MG63 (cell line): ENCODE measurements around the gene HDAC4. TPM values are rescaled to one million over a fixed set of nuclear protein-coding genes. Genes with fewer than 3 reads are reported as not detected.

Experiments
- DNase-seq: peaks from one replicate; pipeline ENCODE4 v3.0.0-alpha.2; 2020
- H3K27me3 ChIP-seq: fragments of 250-450 bp; sonication (Bioruptor Pico); 2 replicates; pipeline ENCODE4 v1.5.1; 2020; ENCODE audit warnings: mild to moderate bottlenecking, moderate library complexity
- H3K36me3 ChIP-seq: fragments of 250-450 bp; sonication (Bioruptor Pico); 2 replicates; pipeline ENCODE4 v1.5.1; 2020; ENCODE audit warnings: mild to moderate bottlenecking, moderate library complexity
- H3K4me3 ChIP-seq: fragments of 250-450 bp; sonication (Bioruptor Pico); 2 replicates; pipeline ENCODE4 v1.5.1; 2020; ENCODE audit warnings: mild to moderate bottlenecking, moderate library complexity
- H3K9me3 ChIP-seq: fragments of 250-450 bp; sonication (Bioruptor Pico); 2 replicates; pipeline ENCODE4 v1.5.1; 2020; ENCODE audit warnings: mild to moderate bottlenecking, moderate library complexity
- total RNA-seq: library from RNA; depleted of rRNA; stranded (reverse); fragments of >200 nt; shearing (Covaris generic); gene quantifications from 2 replicates; pipeline ENCODE4 v1.2.3, GENCODE V29; 2014; ENCODE audit warnings: low replicate concordance

Gene HDAC4
- total RNA-seq, 1 experiment from 2014 or later: 27.3 TPM

GRCh38 chr2:239250216-239251081, 150.4 kb downstream of the HDAC4 start:
- no peaks in the 10 kb centered on the region for H3K27me3 ChIP-seq
- no peak overlapping the region for H3K4me3 ChIP-seq
- no peaks in the 10 kb centered on the region for H3K9me3 ChIP-seq
- no peak for DNase-seq
- no peaks in the 10 kb centered on the region for H3K36me3 ChIP-seq

- no peaks in the 10 kb centered on the region for H3K36me3 ChIP-seq
- no peak overlapping the region for H3K4me3 ChIP-seq
- peak; percentile 44 for DNase-seq
- no peaks in the 10 kb centered on the region for H3K9me3 ChIP-seq
- H3K27me3 ChIP-seq: no peaks in the 10 kb centered on the region
Measured at GRCh38 chr2:239249776-239250175, 151.0 kb downstream of the HDAC4 start.

GRCh38 chr2:239249048-239249447, 151.8 kb downstream of the HDAC4 start:
- Histone ChIP-seq H3K4me3 (no peak overlapping the region), H3K9me3 (no peaks in the 10 kb centered on the region), H3K27me3 (no peaks in the 10 kb centered on the region), H3K36me3 (no peaks in the 10 kb centered on the region)
- no peak for DNase-seq

- DNase-seq: no peak
Measured at GRCh38 chr2:239247401-239248245, 153.2 kb downstream of the HDAC4 start.

GRCh38 chr2:239246723-239247122, 154.1 kb downstream of the HDAC4 start:
- no peak for DNase-seq

More at GRCh38 chr2:239247401-239248245, 153.2 kb downstream of the HDAC4 start:
- Histone ChIP-seq H3K27me3 (no peaks in the 10 kb centered on the region), H3K9me3 (no peaks in the 10 kb centered on the region), H3K36me3 (no peaks in the 10 kb centered on the region), H3K4me3 (no peak overlapping the region)

GRCh38 chr2:239245872-239246721, 154.7 kb downstream of the HDAC4 start:
- H3K9me3 ChIP-seq: no peaks in the 10 kb centered on the region
- no peaks in the 10 kb centered on the region for H3K36me3 ChIP-seq
- no peak for DNase-seq
- H3K27me3 ChIP-seq: no peaks in the 10 kb centered on the region
- no peak overlapping the region for H3K4me3 ChIP-seq

More at GRCh38 chr2:239246723-239247122, 154.1 kb downstream of the HDAC4 start:
- H3K9me3 ChIP-seq: no peaks in the 10 kb centered on the region
- no peaks in the 10 kb centered on the region for H3K36me3 ChIP-seq
- no peaks in the 10 kb centered on the region for H3K27me3 ChIP-seq
- H3K4me3 ChIP-seq: no peak overlapping the region

GRCh38 chr2:239245107-239245506, 155.7 kb downstream of the HDAC4 start:
- no peaks in the 10 kb centered on the region for H3K27me3 ChIP-seq
- DNase-seq: no peak
- H3K4me3 ChIP-seq: no peak overlapping the region
- no peaks in the 10 kb centered on the region for H3K36me3 ChIP-seq
- H3K9me3 ChIP-seq: no peaks in the 10 kb centered on the region

- H3K4me3 ChIP-seq: no peak overlapping the region
- H3K9me3 ChIP-seq: no peaks in the 10 kb centered on the region
- H3K27me3 ChIP-seq: no peaks in the 10 kb centered on the region
- H3K36me3 ChIP-seq: no peaks in the 10 kb centered on the region
- DNase-seq: no peak
Measured at GRCh38 chr2:239244625-239245024, 156.2 kb downstream of the HDAC4 start.

GRCh38 chr2:239241431-239241960, 159.3 kb downstream of the HDAC4 start:
- DNase-seq: no peak
- H3K4me3 ChIP-seq: no peak overlapping the region
- H3K36me3 ChIP-seq: no peaks in the 10 kb centered on the region
- no peaks in the 10 kb centered on the region for H3K27me3 ChIP-seq
- no peaks in the 10 kb centered on the region for H3K9me3 ChIP-seq

- H3K27me3 ChIP-seq: no peaks in the 10 kb centered on the region
- no peaks in the 10 kb centered on the region for H3K9me3 ChIP-seq
- DNase-seq: no peak
- no peaks in the 10 kb centered on the region for H3K36me3 ChIP-seq
- no peak overlapping the region for H3K4me3 ChIP-seq
Measured at GRCh38 chr2:239240414-239240881, 160.4 kb downstream of the HDAC4 start.

- Histone ChIP-seq H3K27me3 (no peaks in the 10 kb centered on the region), H3K4me3 (no peak overlapping the region), H3K9me3 (no peaks in the 10 kb centered on the region), H3K36me3 (no peaks in the 10 kb centered on the region)
- no peak for DNase-seq
Measured at GRCh38 chr2:239239607-239240413, 161.0 kb downstream of the HDAC4 start.

GRCh38 chr2:239238839-239239606, 161.8 kb downstream of the HDAC4 start:
- no peak for DNase-seq
- no peaks in the 10 kb centered on the region for H3K9me3 ChIP-seq
- H3K27me3 ChIP-seq: no peaks in the 10 kb centered on the region

GRCh38 chr2:239238381-239238780, 162.4 kb downstream of the HDAC4 start:
- Histone ChIP-seq H3K36me3 (no peaks in the 10 kb centered on the region), H3K4me3 (no peak overlapping the region), H3K27me3 (no peaks in the 10 kb centered on the region), H3K9me3 (no peaks in the 10 kb centered on the region)
- no peak for DNase-seq

More at GRCh38 chr2:239238839-239239606, 161.8 kb downstream of the HDAC4 start:
- Histone ChIP-seq H3K36me3 (no peaks in the 10 kb centered on the region), H3K4me3 (no peak overlapping the region)

- H3K9me3 ChIP-seq: no peaks in the 10 kb centered on the region
- no peak overlapping the region for H3K4me3 ChIP-seq
- no peak for DNase-seq
- no peaks in the 10 kb centered on the region for H3K36me3 ChIP-seq
- no peaks in the 10 kb centered on the region for H3K27me3 ChIP-seq
Measured at GRCh38 chr2:239236808-239237205, 164.0 kb downstream of the HDAC4 start.
